GM12878 (cell line): Measurements from ENCODE around the gene HPGD. TPM values are rescaled to one million over a fixed set of nuclear protein-coding genes. Genes with fewer than 3 reads are reported as not detected.

ENCODE experiments used
- ATAC-seq: fragments of 200-7000 bp; cut with Tn5 transposase; 3 replicates; pipeline ENCODE4 v1.9.1; 2020; ENCODE audit warnings: mild to moderate bottlenecking, moderate library complexity
- BruUV-seq: library from RNA; stranded (reverse); fragments of 400-500 nt; replicated peaks from 2 replicates; lab custom pipeline; 2021; lab: Mats Ljungman, UMichigan
- CTCF ChIA-PET: fragments of 300-600 bp; sonication (Branson Sonifier 250); formaldehyde crosslinking; extraction: SDS; loops from one replicate; lab custom pipeline; 2021; ENCODE audit warnings: inconsistent platforms; lab: Yijun Ruan, JAX
- POLR2A ChIA-PET: fragments of 350-600 bp; formaldehyde crosslinking; extraction: SDS; loops from one replicate; lab custom pipeline; 2021; ENCODE audit warnings: inconsistent platforms; lab: Charles Lee
- RAD21 ChIA-PET: fragments of 300-600 bp; sonication (Branson Sonifier 250); formaldehyde crosslinking; loops from one replicate; lab custom pipeline; 2023; ENCODE audit warnings: antibody characterized with exemption; ENCODE audit not compliant: unreplicated experiment; lab: Charles Lee
- SMC1A ChIA-PET: fragments of 300-600 bp; sonication (Branson Sonifier 250); formaldehyde crosslinking; loops from one replicate; lab custom pipeline; 2023; ENCODE audit not compliant: unreplicated experiment, uncharacterized antibody; lab: Charles Lee
- DNase-seq: peaks from one replicate; pipeline ENCODE4 v3.0.0-alpha.2; 2011; ENCODE audit warnings: low read depth, low spot score
- FAIRE-seq: peaks from 3 replicates; lab custom pipeline; 2011; peaks lifted over from hg19 to GRCh38; lab: Jason Lieb, UNC
- H2AFZ ChIP-seq: 2 replicates; pipeline ENCODE4 v1.6.0; 2011; ENCODE audit warnings: low read depth, low read length, control low read depth; ENCODE audit not compliant: control insufficient read depth
- H3K27ac ChIP-seq: 2 replicates; pipeline ENCODE4 v1.5.1; 2011; ENCODE audit warnings: control low read depth; ENCODE audit not compliant: control insufficient read depth, insufficient read depth
- H3K27me3 ChIP-seq, 2 experiments: replicated peaks in 1 of 2; 2 replicates each; pipeline versions ENCODE4 v1.6.0 to v1.6.1; 2011; ENCODE audit warnings: low read length in 1 of 2; ENCODE audit not compliant: control insufficient read depth in 2 of 2, insufficient read depth in 2 of 2
- H3K36me3 ChIP-seq, 2 experiments: 2 replicates each; pipeline ENCODE4 v1.5.1; 2011; ENCODE audit warnings: low read length in 1 of 2; ENCODE audit not compliant: control insufficient read depth in 2 of 2, insufficient read depth in 2 of 2
- H3K4me1 ChIP-seq: 2 replicates; pipeline ENCODE4 v1.6.1; 2011; ENCODE audit warnings: mild to moderate bottlenecking, low read length, moderate library complexity, mixed read lengths; ENCODE audit not compliant: control insufficient read depth, insufficient read depth
- H3K4me2 ChIP-seq: 2 replicates; pipeline ENCODE4 v1.6.0; 2011; ENCODE audit warnings: control low read depth; ENCODE audit not compliant: control insufficient read depth, insufficient read depth
- H3K4me3 ChIP-seq: fragments of 200-600 bp; sonication (generic); 2 replicates; pipeline ENCODE4 v1.5.1; 2016
- H3K79me2 ChIP-seq: 2 replicates; pipeline ENCODE4 v1.6.0; 2011; ENCODE audit warnings: low read length; ENCODE audit not compliant: control insufficient read depth, insufficient read depth
- H3K9ac ChIP-seq: 2 replicates; pipeline ENCODE4 v1.8.0; 2011; ENCODE audit warnings: low read length, control low read depth, mixed read lengths; ENCODE audit not compliant: control insufficient read depth, insufficient read depth
- H3K9me3 ChIP-seq: replicated peaks from 3 replicates; pipeline ENCODE4 v1.5.1; 2011; ENCODE audit warnings: mild to moderate bottlenecking, low read length; ENCODE audit not compliant: control insufficient read depth, insufficient read depth
- H4K20me1 ChIP-seq: 2 replicates; pipeline ENCODE4 v1.6.0; 2011; ENCODE audit not compliant: control insufficient read depth, insufficient read depth
- BHLHE40 ChIP-seq, 2 experiments: fragments of 450-650 bp in 1 of 2; IDR thresholded peaks; 2 replicates each; pipeline ENCODE4 v1.6.1; 2011 to 2017; ENCODE audit warnings: low read depth in 2 of 2, borderline replicate concordance in 1 of 2, improper control_type of control experiment in 1 of 2, low read length in 1 of 2, mild to moderate bottlenecking in 1 of 2
- DPF2 ChIP-seq: fragments of 450-650 bp; IDR thresholded peaks from 2 replicates; pipeline ENCODE4 v1.6.1; 2017; ENCODE audit warnings: mild to moderate bottlenecking
- IRF3 ChIP-seq: fragments of 450-650 bp; IDR thresholded peaks from 2 replicates; pipeline ENCODE4 v1.6.1; 2014; ENCODE audit warnings: mild to moderate bottlenecking
- MAX ChIP-seq: IDR thresholded peaks from 2 replicates; pipeline ENCODE4 v1.6.1; 2012; ENCODE audit warnings: low read depth, low read length, improper control_type of control experiment
- MEF2B ChIP-seq: fragments of 450-650 bp; IDR thresholded peaks from 2 replicates; pipeline ENCODE4 v1.6.1; 2018; ENCODE audit warnings: mild to moderate bottlenecking, moderate library complexity; ENCODE audit not compliant: partially characterized antibody, poor library complexity, severe bottlenecking
- PBX3 ChIP-seq: IDR thresholded peaks from 2 replicates; pipeline ENCODE4 v1.6.1; 2011; ENCODE audit warnings: mild to moderate bottlenecking, low read depth, low read length, moderate library complexity; ENCODE audit not compliant: insufficient replicate concordance
- POLR2AphosphoS2 ChIP-seq: IDR thresholded peaks from 2 replicates; pipeline ENCODE4 v1.6.1; 2011; ENCODE audit warnings: low read depth, mild to moderate bottlenecking, low read length, improper control_type of control experiment, moderate library complexity
- SREBF1 ChIP-seq: IDR thresholded peaks from 2 replicates; pipeline ENCODE4 v1.6.1; 2012; ENCODE audit warnings: mild to moderate bottlenecking, low read length
- WGBS: methylation state at CpG from one replicate; pipeline ENCODE4 v1.1.6; 2016; ENCODE audit warnings: low lambda C conversion rate; ENCODE audit not compliant: insufficient replicate concordance, insufficient coverage; ENCODE audit errors: missing lambda C conversion rate; 5-methylcytosine and 5-hydroxymethylcytosine counted together
- in situ Hi-C: fragments of 300-500 bp; cut with MboI; formaldehyde crosslinking; loops from 9 replicates; pipeline ENCODE4 v1.14.3; 2018; ENCODE audit warnings: mixed read lengths
- intact Hi-C: fragments of 100-400 bp; cut with micrococcal nuclease; formaldehyde crosslinking; loops from one replicate; pipeline ENCODE4 v1.14.2; 2022; ENCODE audit not compliant: unreplicated experiment
- polyA plus RNA-seq, 11 experiments: library from polyadenylated mRNA; depleted of rRNA in 4 of 11; unstranded in 6 of 11; stranded (reverse) in 5 of 11; fragments of >200 nt; fragmentation: Nextera tagmentation in 4 of 11; fragmentation: Illumina TruSeq in 1 of 11; extraction: Ambion mirVana in 4 of 11; extraction: Trizol in 1 of 11; gene quantifications; 1 replicate in 1 of 11; 2 replicates in 10 of 11; pipeline versions ENCODE4 v1.2.1 to v1.2.3, GENCODE V29; 2011 to 2016; ENCODE audit warnings: inconsistent platforms in 2 of 11, missing spikeins in 2 of 11, low read depth in 1 of 11
- total RNA-seq, 4 experiments: library from RNA; depleted of rRNA in 3 of 4; stranded (reverse); fragments of >200 nt in 3 of 4; fragmentation: Illumina TruSeq in 1 of 4; extraction: Trizol in 1 of 4; gene quantifications; 2 replicates each; pipeline versions ENCODE4 v1.2.1 to v1.2.3, GENCODE V29; 2013 to 2021
- TF ChIP-seq, protein P1 (sequence below): fragments of 450-650 bp; IDR thresholded peaks from 2 replicates; pipeline ENCODE4 v1.6.1; 2016; ENCODE audit warnings: mild to moderate bottlenecking
- TF ChIP-seq, protein P2 (sequence below): fragments of 450-650 bp; IDR thresholded peaks from 2 replicates; pipeline ENCODE4 v1.6.1; 2018; ENCODE audit warnings: borderline replicate concordance, mild to moderate bottlenecking; ENCODE audit not compliant: partially characterized antibody

Gene HPGD
- total and polyA plus RNA-seq, 10 of the 15 experiments (the other 5 are each of a cell fraction or from before 2014, with no cell fraction given) = 0.07 to 0.41 (median 0.24) TPM; not detected in 7

DNA sequence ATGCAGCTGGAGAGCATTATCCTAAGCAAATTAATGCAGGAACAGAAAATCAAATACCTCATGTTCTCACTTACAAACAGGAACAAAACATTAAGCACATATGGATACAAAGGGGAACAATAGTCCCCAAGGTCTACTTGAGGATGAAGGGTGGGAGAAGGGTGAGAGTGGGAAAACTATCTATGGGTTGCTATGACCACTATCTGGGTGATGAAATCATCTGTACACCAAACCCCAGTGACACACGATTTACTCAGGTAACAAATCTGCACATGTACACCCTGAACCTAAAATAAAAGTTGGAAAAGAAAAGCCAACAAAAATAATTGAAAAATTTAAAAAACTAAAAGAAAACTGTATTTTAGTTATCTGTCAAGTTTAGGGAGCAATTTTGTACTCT lies 5.9 kb downstream of the HPGD start:
- CTCF ChIA-PET = no interaction called here
- H3K4me3 ChIP-seq = no peak overlapping the region
- H3K4me2 ChIP-seq = no peak overlapping the region
- ATAC-seq (no peak), DNase-seq (no peak), FAIRE-seq (no peak)
- H3K36me3 ChIP-seq = no peaks in the 10 kb centered on the region
- H3K27me3 ChIP-seq = no peaks in the 10 kb centered on the region
- POLR2A ChIA-PET = no interaction called here
- RAD21 ChIA-PET = no interaction called here
- H3K79me2 ChIP-seq = no peaks in the 10 kb centered on the region
- intact Hi-C loops (no loop called here), in situ Hi-C loops (no loop called here)
- H3K9ac ChIP-seq = no peak overlapping the region
- H3K9me3 ChIP-seq = no peaks in the 10 kb centered on the region
- H2AFZ ChIP-seq = no peak overlapping the region
- no peak overlapping the region for H3K27ac ChIP-seq
- no peaks in the 10 kb centered on the region for H4K20me1 ChIP-seq
- SMC1A ChIA-PET = no interaction called here
- 0% methylated on average over 1 of the region's 1 CpG for WGBS
- TF ChIP-seq BHLHE40 (IDR thresholded peaks at IDR 0.05; ENCODE audit: borderline replicate concordance in 1 of 2, low read depth in 2 of 2, low read length in 1 of 2) = no peak
- TF ChIP-seq IRF3 = no peak
- BruUV-seq = no TSS peak
- H3K4me1 ChIP-seq = no peaks in the 10 kb centered on the region

DNA sequence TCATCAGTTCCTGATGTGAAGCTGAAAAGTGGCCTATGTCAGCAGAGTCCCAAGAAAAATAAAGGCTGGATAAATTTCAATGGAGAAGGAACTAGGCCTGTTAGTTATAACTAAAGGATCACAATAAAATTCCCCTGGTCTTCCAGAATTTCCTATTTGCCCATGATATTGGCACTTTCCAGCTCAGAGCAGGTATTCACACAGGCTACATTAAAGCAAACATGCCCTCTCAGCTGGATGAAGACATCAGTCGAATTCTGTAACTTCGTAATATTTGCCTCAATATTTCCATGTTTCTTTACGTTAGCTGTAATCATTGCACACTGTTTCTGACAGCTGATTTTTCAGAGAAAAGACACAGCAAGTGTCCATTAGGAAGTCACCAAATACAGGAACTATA lies 9.5 kb downstream of the HPGD start:
- intact Hi-C loops (no loop called here), in situ Hi-C loops (no loop called here)
- SMC1A ChIA-PET = no interaction called here
- POLR2A ChIA-PET = no interaction called here
- Histone ChIP-seq H3K9me3 (no peaks in the 10 kb centered on the region), H3K36me3 (no peaks in the 10 kb centered on the region), H2AFZ (no peak overlapping the region), H4K20me1 (no peaks in the 10 kb centered on the region), H3K9ac (no peak overlapping the region), H3K4me1 (no peaks in the 10 kb centered on the region), H3K79me2 (no peaks in the 10 kb centered on the region), H3K27ac (no peak overlapping the region), H3K4me2 (no peak overlapping the region), H3K27me3 (no peaks in the 10 kb centered on the region), H3K4me3 (no peak overlapping the region)
- FAIRE-seq (no peak), ATAC-seq (no peak), DNase-seq (no peak)
- RAD21 ChIA-PET = no interaction called here
- TF ChIP-seq MAX = no peak
- TF ChIP-seq DPF2 = no peak
- no peak for TF ChIP-seq PBX3
- TF ChIP-seq POLR2AphosphoS2 = no peak
- TF ChIP-seq, protein P1, sequence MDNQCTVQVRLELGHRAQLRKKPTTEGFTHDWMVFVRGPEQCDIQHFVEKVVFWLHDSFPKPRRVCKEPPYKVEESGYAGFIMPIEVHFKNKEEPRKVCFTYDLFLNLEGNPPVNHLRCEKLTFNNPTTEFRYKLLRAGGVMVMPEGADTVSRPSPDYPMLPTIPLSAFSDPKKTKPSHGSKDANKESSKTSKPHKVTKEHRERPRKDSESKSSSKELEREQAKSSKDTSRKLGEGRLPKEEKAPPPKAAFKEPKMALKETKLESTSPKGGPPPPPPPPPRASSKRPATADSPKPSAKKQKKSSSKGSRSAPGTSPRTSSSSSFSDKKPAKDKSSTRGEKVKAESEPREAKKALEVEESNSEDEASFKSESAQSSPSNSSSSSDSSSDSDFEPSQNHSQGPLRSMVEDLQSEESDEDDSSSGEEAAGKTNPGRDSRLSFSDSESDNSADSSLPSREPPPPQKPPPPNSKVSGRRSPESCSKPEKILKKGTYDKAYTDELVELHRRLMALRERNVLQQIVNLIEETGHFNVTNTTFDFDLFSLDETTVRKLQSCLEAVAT = no peak
- TF ChIP-seq, protein P2, sequence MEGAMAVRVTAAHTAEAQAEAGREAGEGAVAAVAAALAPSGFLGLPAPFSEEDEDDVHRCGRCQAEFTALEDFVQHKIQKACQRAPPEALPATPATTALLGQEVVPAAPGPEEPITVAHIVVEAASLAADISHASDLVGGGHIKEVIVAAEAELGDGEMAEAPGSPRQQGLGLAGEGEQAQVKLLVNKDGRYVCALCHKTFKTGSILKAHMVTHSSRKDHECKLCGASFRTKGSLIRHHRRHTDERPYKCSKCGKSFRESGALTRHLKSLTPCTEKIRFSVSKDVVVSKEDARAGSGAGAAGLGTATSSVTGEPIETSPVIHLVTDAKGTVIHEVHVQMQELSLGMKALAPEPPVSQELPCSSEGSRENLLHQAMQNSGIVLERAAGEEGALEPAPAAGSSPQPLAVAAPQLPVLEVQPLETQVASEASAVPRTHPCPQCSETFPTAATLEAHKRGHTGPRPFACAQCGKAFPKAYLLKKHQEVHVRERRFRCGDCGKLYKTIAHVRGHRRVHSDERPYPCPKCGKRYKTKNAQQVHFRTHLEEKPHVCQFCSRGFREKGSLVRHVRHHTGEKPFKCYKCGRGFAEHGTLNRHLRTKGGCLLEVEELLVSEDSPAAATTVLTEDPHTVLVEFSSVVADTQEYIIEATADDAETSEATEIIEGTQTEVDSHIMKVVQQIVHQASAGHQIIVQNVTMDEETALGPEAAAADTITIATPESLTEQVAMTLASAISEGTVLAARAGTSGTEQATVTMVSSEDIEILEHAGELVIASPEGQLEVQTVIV = no peak
- TF ChIP-seq SREBF1 = no peak
- no peak for TF ChIP-seq MEF2B
- CTCF ChIA-PET = no interaction called here
- no TSS peak for BruUV-seq
- 61% methylated on average over 3 of the region's 3 CpGs for WGBS
